Stomach (tissue), 4 donors: ENCODE data around the gene SAMD15.

Experiments used
- CTCF ChIP-seq, 7 experiments: fragments of 450-650 bp in 4 of 7; fragments of 200-600 bp in 3 of 7; sonication (generic) in 3 of 7; IDR thresholded peaks; one replicate each; pipeline ENCODE4 v1.5.1; 2016 to 2019; ENCODE audit warnings: antibody characterized with exemption in 7 of 7, control low read depth in 2 of 7, mild to moderate bottlenecking in 1 of 7
- POLR2A ChIP-seq, 4 donors: fragments of 450-650 bp; IDR thresholded peaks; one replicate each; pipeline ENCODE4 v1.6.1; 2016; ENCODE audit warnings: antibody characterized with exemption in 4 of 4, control low read depth in 2 of 4, mild to moderate bottlenecking in 1 of 4, moderate library complexity in 1 of 4
- POLR2AphosphoS5 ChIP-seq, 3 donors: sonication (generic); formaldehyde crosslinking; IDR thresholded peaks; one replicate each; pipeline ENCODE4 v1.6.1; 2016; ENCODE audit warnings: antibody characterized with exemption in 3 of 3

GRCh38 chr14:77436042-77436441 lies 58.9 kb downstream of the SAMD15 start:
- TF ChIP-seq CTCF (IDR thresholded peaks at IDR 0.05) (no peak), POLR2A (IDR thresholded peaks at IDR 0.05) (no peak), POLR2AphosphoS5 (IDR thresholded peaks at IDR 0.05) (no peak)
